Measurements from ENCODE around the gene VSIG8.

VSIG8 gene

DNA sequence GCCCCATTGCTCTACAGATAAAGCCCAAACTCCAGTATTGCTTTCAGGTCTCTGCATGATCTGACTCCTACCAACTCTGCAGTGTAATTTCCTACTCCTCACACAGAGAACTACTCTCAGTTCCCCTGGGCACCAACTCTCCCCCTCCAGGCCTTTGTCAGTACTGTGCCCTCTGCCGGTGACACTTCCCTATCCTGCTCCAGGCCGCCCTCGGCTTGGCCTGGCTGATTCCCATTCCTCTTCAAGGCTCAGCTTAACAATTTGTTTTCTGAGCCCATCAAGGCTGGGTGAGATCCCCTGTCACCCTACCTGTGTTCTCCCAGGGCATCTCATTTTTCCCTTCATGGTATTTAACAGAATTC lies 33.2 kb downstream of the VSIG8 start:
- DNase-seq (ENCODE audit: low spot score) = peak; percentile 72

DNA sequence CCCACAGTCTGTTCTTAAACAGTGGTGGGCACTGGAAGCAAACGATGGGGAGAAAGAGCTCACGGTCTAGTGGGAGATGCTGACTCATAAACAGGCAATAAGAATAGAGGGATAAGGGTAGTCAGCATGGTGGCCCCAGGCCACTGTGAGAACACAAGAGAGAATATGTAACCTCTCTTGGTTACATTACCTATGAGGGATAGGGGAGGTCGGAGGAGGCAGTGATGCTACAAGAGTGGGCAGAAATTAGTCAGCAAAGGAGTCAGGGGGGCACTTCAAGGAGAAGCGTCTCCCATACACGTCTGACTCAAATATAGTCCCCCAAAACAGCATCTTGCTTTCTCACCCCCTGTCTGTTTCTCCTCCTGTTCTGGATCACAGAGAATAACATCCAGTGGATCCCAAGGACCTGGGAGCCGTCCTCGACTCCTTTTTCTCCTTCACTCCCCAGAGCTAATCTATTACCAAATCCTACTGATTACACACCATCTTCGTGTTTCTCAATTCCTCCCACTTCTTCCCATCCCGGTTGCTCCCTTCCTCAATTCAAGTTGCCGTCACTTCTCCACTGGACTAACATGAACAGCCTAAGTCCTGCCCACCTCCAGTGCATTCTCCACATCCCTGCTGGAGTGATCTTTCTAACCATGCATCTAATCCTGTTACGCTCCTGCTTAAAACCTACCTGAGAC lies 33.7 kb downstream of the VSIG8 start:
- DNase-seq (ENCODE audit: low spot score) = no peak

DNA sequence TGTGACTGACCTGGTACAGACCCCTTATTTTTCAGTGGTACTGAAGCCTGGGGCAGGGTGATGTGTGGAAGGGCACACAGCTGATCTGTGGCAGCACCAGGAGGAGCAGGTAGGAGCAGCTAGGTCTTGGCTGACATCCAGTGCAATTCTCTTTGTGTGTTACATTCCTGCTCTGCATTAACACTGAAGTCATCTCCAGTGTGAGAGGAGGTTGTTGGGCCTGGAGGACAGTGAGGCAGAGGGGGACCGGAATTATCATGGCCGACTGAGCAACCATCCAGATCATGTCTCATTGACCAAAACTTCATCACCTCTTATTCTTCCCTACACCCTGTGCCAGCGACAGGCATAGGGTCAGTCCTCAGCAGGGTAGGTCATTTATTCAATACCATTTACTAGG lies 34.3 kb downstream of the VSIG8 start:
- no peak for DNase-seq (ENCODE audit: low spot score)

DNA sequence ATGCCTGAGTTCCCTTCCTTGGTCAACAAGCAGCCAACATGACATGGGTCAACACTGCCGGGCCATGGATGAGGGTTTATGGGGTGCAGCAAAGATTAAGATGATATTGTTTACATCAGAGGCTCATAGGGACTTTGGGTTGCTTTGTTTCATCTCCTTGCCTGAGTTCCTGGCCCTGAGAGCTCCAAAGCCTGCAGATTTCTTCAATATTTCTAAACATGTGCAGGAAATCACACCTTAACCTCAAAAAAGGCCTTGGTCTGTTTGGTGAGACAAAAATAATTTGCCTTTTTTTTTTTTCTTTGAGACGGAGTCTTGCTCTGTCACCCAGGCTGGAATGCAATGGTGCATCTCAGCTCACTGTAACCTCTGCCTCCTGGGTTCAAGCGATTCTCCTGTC lies 34.9 kb downstream of the VSIG8 start:
- DNase-seq (ENCODE audit: low spot score) = no peak

DNA sequence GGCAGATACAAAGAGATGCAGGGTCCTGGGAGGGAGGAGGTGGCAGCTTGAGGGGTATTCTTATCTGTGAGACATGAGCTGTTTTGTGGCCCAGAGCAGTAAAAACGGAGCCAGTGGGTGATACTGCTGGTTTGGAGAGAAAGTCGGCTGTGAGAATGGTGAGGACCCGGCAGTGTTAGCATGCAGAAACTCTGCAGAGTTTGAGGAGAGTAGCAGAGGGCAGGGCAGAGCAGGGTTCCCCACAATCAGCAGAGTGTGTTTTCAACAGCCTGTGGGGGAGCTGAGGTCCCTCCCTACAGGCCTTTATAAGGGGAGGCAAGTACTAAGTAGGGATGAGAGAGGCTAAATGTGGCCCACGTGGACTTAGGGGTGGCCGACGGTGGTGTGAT lies 35.4 kb downstream of the VSIG8 start:
- no peak for DNase-seq (ENCODE audit: low spot score)

DNA sequence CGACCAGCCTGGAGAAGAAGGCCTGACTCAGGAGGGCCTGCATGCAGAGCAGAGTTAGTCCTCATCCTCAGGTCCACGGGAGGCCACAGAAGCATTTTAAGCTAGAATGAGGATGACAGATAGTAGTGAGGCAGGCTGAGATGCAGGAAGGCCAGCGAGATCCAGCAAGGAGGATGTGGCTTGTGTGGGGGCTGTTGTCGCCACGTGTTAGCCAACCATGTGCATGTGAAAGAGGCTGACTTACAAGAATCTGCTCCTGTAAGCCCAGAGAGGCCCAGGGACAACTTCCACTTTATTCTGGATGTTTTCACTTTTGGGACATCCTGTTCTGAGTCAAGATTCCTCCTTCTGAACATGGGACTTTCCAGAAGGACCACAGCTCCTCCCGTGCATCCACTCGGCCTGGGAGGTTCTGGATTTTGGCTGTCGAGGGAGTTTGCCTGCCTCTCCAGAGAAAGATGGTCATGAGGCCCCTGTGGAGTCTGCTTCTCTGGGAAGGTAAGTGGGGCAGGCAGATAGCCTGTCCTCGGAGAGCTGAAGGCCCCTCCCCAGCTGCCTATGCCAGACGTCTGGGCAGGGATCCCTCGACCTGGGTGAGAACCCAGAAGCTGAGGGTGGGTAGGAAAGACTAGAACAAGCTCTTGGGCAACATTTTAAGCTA lies 35.9 kb downstream of the VSIG8 start, which contains the start of gene SLAMF8:
Gene SLAMF8 (plus strand): TSS at position 433 of the 661 bp plus-strand sequence. CDS start 26 bp downstream, at position 459.
- no peak for DNase-seq (ENCODE audit: low spot score)

DNA sequence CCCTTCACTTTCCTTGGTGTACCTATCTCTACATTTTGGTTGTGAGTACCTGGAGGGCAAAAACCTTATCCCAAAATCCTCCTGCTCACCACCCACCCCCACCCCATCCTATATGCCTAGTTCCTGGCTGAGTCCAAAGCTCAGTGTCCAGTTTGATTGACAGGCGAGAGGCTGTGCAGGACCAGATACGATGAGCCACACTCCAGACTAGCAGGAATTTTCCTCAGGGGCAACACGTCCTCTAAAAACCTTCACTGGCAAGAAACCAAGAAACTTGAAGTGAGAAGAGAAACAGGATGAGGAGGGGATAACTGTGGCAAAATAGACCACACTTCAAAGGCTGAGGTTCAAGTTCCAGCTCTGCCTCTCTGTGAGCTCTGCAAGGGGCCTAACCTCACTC lies 36.9 kb downstream of the VSIG8 start:
- no peak for DNase-seq (ENCODE audit: low spot score)

DNA sequence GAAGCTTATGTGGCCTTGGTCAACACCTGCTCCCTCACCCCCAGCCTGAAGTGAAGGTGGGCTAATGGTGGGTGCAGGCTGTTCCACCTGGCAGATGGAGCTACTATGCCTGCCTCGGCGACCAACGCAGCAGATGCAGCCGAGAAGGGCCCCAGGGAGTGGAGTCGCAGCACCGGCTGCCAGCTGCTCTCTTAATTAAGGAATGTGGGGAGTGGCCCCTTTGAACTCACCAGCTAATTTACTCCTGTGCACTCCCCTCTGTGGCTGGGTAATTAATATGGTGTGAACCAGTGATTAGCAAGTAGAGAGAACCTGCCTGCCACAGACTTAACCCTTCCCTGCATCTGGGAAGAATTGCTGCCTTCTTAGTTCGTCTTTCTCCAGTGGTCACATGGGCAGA lies 39.1 kb downstream of the VSIG8 start:
- no peak for DNase-seq (ENCODE audit: low spot score)

DNA sequence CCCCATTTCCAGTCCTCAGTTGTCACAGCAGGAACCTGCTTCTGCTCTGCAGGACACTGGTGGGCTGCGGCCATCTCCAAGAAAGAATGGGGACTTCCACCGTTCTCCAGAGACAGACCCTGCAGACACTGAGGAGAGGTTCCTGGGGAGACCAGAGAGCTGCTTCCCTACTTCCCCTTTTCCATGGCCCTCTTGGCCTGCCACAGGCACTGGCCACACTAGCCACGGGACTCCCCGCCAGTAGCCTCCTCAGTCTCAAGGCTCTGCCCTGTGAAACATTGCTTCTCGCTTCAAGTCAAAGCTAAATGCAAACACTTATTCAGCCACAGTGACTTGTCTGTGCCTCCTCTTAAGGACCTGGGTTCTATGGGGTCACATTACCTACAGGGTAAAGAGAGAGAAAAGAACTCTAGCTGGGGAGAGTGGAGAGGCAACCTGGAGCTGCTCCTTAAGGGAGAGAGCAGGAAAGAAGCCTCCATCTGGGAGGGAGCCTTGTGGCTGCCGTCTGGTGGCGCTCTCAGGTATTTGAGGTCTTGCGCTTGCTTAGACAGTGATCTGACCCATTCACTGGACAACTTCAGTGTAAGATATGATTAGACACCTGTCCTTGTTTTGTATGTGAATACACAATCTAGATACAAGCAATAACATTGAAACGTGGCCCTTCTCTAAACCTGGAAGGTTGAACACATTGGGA lies 41.1 kb downstream of the VSIG8 start:
- DNase-seq (ENCODE audit: low spot score) = peak; percentile 12

DNA sequence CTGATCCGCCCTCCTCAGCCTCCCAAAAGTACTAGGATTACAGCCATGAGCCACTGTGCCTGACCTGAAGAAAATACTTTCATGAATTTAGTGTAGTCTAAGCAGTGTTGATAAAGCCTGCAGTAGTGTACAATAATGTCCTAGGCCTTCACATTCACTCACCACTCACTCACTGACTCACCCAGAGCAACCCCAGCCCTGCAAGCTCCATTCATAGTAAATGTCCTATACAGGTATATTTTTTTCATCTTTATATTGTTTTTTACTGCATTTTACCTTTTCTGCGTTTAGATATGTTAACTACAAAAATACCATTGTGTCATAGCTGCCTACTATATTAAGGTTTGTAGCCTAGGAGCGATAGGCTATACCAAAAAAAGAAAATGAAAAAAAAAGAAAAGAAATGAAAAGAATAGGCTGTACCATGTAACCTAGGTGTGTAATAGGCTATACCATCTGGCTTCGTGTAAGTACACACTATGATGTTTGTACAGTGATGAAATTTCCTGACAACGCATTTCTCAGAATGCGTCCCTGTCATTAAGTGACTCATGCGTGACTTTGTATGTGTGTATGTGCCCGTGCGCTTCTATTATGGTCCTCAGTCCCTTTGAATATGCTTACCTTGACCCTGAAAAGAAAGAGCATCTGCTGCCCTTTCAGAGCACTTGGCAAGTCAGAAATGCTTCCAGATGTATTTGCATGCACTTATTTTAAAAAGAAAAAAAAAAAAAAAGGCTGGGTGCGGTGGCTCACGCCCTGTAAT lies 45.0 kb downstream of the VSIG8 start:
- no peak for DNase-seq (ENCODE audit: low spot score)

DNA sequence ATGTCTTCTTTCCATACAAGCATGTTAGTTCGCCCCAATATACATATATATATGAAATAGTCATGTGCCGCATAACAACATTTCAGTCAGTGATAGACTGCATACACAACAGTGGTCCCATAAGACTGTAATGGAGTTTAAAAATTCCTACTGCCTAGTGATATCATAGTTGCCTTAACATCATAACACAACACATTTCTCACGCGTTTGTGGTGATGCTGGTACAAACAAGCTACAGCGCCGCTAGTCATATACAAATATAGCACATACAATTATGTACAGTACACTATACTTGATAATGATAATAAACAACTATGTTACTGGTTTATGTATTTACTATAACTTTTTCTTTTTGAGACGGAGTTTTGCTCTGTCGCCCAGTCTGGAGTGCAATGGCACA lies 46.5 kb downstream of the VSIG8 start:
- no peak for DNase-seq (ENCODE audit: low spot score)

DNA sequence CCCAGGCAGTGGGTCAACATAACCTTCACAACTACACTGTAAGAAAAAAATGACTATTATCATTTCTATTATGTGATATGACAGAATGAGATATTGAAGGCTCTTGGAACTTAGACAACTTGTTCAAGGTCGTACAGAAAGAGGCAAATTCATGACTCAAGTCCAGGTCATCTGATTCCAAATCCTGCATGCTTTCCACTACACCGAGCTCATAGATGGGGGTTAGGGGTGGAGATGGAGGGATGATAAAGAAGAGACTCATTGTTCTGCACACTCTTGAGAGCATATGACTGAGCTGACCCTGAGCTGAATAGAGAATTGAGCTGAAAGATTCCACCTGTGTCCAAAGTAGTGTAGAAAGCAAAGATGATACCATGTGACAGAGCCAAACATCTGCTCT lies 57.5 kb downstream of the VSIG8 start:
- DNase-seq (ENCODE audit: low spot score) = no peak
